ENCODE data around the gene ADGRL1. TPM values are rescaled to one million over a fixed set of nuclear protein-coding genes. Genes with fewer than 3 reads are reported as not detected.
A peak's percentile ranks its signal among the peaks of the same experiment; 100 is the strongest.
"Not testable (repeated sequence)": the region's sequence is repeated elsewhere in the genome, so short reads cannot be mapped to it uniquely, and the experiment has no call there.

ADGRL1 gene
- total RNA-seq, 1 donor from 2014 or later: 26.0 TPM

DNA sequence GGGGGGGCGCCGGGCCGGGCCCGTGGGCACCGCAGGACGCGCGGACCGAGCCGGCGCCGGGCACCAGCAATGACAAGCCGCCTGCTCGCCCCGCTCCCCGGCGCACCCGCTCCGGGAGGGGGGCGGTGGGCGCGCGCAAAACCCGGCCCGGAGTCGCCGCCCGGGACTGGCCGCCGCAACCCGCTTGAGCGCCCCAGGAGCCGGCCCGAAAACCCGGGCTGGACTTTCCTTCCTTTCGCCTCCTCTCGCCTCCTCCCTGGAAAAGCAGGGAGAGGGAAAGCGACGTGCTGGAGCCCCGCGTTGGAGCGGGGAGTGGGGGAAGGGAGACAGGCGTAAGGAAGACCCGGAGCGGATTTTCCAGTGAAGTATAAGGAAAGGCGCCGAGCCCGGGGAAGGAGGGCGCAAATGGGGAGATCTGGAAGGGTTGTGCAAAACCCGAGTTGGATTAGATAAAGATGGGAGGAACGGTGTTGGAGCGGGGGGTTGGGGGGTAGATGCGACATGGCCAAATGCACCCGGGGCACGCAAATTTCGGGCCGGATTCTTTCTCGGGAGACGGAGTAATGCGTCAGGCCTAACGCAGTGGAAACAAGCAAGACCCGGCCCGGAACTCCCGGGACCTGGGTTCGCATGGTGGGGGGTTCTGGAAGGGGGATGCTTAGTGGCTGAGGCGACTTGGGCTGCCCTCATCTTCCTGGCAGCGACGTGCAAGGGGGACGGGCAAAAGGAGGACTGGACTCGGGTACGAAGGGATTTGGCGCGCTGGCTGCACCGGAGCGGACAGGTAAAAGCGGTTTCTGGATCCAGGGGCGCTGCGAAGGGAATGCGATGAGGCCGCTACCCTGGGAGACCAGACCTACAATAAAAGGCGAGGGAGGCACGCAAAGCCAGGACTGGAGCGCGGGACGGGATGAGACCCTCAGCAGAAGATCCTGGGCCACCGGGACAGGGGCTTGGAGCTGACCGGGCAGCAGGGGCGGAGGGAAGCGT is 1.1 kb upstream of the ADGRL1 start:
- intact Hi-C loops (cut with DNase I): loop anchor here (5.0 kb wide), 1 partner anchor 70 kb away; the partner anchor contains the start of gene ASF1B
- Histone ChIP-seq H3K4me1 (peaks cover 7 to 23% of the 10 kb centered on the region in 2 donors), H3K4me3 (peak overlapping the region; percentile 72 to 89), H3K27ac (peak overlapping the region; percentile 53 to 72)
- H3K36me3 ChIP-seq, H3K27me3 ChIP-seq, H3K9me3 ChIP-seq: not testable (repeated sequence)
- DNase-seq (ENCODE audit: low spot score in 2 of 2): peak; percentile 61 to 94

DNA sequence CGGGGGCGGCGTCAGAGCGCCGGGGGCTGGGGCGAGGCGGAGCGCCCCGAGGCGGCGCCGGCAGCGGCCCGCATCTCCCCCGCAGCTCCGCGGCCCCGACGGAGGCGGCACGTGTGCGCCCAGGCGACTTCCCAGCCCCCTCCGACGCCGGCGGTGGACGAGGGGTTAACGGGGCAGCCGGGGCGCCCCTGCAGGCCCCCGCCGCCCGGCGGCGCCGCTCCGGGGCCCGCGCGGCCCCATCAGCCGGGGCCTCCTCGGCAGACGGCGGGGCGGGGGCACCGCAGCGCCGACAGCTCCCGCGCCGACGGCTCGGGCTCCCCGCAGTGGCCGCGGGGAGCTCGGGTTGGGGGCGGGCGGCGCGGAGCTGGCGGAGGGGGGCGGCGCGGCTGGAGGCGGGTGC is 339 bp upstream of the ADGRL1 start:
- not testable (repeated sequence) for H3K9me3 ChIP-seq; H3K27ac ChIP-seq; H3K36me3 ChIP-seq; DNase-seq (ENCODE audit: low spot score in 2 of 2); H3K27me3 ChIP-seq
- peak overlapping the region; percentile 71 to 89 for H3K4me3 ChIP-seq
- intact Hi-C loops (cut with DNase I): loop anchor here (5.0 kb wide), 1 partner anchor 69 kb away; the partner anchor contains the start of gene ASF1B
- H3K4me1 ChIP-seq: peaks cover 7 to 23% of the 10 kb centered on the region in 2 donors

DNA sequence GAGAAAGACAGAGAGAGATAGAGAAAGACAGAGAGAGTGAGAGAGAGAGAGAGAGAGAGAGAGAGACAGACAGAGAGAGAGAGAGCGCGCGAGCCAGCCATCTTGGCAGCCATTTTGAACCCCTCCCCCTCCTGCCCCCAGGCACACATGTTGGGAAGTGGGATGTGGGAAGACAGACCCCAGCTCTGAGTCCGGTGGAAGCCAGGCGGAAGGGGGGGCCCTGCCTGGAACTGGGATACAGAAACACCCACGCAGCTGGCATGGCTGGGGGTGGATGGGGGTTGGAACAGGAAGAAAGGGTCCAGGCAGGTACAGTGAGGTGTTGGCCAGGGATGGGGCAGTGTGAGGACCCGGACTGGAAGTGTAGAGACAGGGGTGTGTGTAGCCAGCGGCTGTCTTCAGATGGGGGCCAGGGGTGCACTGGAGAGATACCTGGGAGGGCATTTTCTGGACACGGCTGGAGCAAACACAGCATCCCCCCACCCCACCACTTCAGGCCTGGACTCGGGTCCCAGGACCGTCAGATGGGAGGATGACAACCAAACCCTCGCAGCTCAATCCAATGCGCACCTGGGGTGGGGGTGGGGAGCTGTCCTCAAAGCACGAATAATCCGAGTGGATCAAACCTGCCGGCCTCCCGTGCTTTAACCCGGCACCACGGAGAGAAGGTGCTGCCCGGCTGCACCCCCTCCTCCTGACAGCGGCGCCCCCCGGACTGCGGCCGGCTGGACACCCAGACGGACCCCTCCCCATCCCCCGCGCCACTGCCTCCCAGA is 1.1 kb downstream of the ADGRL1 start:
- Histone ChIP-seq H3K4me3 (peak overlapping the region; percentile 71 to 89), H3K4me1 (peaks cover 7 to 23% of the 10 kb centered on the region in 2 donors)
- H3K36me3 ChIP-seq; H3K9me3 ChIP-seq; H3K27ac ChIP-seq; DNase-seq (ENCODE audit: low spot score in 2 of 2); H3K27me3 ChIP-seq: not testable (repeated sequence)
- intact Hi-C loops (cut with DNase I): loop anchor here (5.0 kb wide), 1 partner anchor 68 kb away; the partner anchor contains the start of gene ASF1B

DNA sequence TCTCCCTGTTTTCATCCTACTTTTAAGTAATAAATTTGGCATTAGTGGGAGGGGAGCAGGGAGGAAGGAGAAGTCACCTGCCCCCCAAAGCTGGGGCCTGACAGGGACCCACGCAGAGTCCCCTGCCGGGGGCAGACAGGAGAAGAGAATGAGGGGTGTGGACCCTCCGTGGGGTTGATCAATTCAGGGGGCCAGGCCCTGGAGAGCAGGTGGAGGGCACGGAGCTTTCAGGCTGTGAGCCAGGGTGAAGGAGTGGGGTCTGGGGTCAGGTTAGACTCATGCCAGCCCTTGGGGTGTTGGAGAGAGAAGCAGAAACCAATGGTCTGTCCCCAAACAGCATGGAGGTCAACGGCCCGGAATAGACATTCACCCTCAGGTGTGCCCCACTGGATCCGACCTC is 1.8 kb downstream of the ADGRL1 start:
- peaks cover 7 to 23% of the 10 kb centered on the region in 2 donors for H3K4me1 ChIP-seq
- DNase-seq (ENCODE audit: low spot score in 2 of 2); H3K9me3 ChIP-seq; H3K27me3 ChIP-seq; intact Hi-C loops (cut with DNase I); H3K4me3 ChIP-seq; H3K36me3 ChIP-seq; H3K27ac ChIP-seq: not testable (repeated sequence)

DNA sequence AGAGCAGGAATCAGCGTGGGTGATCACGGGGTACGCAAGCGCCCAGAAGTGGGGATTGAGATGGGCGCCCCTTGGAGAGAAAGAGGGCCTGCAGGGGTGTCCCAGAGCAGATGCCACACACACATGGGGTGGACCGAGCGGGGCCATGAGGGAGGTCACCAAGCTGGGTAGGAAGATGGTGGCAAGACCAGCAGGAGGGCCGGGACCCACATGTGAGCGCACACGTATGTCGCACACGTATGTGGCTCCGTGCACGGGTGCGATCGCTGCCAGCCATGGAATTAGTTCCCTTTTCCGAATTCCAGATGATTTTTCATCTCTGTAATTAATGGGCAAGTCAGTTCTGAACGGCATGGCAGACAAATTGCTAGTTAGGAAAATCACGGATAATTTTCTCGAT is 2.2 kb downstream of the ADGRL1 start:
- H3K4me3 ChIP-seq; H3K36me3 ChIP-seq; H3K27ac ChIP-seq; H3K27me3 ChIP-seq; intact Hi-C loops (cut with DNase I); DNase-seq (ENCODE audit: low spot score in 2 of 2); H3K9me3 ChIP-seq: not testable (repeated sequence)
- peaks cover 7 to 23% of the 10 kb centered on the region in 2 donors for H3K4me1 ChIP-seq

DNA sequence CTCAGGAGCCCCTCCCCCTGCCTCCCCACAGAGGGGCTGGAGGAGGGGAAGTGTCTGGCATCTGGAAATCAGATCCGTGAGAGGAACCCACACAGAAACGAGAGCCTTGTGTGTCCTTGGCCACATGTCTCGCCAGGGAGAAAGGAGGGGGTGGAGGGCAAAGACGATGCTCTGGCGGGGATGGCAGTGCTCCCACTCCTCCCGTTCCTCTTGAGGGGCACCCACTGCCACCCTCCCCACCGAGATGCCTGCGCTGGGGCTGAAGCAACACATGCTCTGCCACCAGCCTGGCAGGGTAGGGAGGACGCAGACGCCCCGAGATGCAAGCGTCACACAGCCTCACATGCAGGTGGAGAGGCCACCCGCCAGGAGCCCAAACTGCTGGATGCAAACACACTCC is 2.8 kb downstream of the ADGRL1 start:
- Histone ChIP-seq H3K4me3 (no peak overlapping the region), H3K27me3 (no peaks in the 10 kb centered on the region), H3K36me3 (no peaks in the 10 kb centered on the region), H3K4me1 (peaks cover 7 to 23% of the 10 kb centered on the region in 2 donors), H3K27ac (no peak overlapping the region), H3K9me3 (peaks cover 0 to 3% of the 10 kb centered on the region in 2 donors)
- intact Hi-C loops (cut with DNase I): no loop called here
- TF ChIP-seq, protein P1, sequence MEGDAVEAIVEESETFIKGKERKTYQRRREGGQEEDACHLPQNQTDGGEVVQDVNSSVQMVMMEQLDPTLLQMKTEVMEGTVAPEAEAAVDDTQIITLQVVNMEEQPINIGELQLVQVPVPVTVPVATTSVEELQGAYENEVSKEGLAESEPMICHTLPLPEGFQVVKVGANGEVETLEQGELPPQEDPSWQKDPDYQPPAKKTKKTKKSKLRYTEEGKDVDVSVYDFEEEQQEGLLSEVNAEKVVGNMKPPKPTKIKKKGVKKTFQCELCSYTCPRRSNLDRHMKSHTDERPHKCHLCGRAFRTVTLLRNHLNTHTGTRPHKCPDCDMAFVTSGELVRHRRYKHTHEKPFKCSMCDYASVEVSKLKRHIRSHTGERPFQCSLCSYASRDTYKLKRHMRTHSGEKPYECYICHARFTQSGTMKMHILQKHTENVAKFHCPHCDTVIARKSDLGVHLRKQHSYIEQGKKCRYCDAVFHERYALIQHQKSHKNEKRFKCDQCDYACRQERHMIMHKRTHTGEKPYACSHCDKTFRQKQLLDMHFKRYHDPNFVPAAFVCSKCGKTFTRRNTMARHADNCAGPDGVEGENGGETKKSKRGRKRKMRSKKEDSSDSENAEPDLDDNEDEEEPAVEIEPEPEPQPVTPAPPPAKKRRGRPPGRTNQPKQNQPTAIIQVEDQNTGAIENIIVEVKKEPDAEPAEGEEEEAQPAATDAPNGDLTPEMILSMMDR (IDR thresholded peaks at IDR 0.05): no peak
- DNase-seq (ENCODE audit: low spot score in 2 of 2): no peak

DNA sequence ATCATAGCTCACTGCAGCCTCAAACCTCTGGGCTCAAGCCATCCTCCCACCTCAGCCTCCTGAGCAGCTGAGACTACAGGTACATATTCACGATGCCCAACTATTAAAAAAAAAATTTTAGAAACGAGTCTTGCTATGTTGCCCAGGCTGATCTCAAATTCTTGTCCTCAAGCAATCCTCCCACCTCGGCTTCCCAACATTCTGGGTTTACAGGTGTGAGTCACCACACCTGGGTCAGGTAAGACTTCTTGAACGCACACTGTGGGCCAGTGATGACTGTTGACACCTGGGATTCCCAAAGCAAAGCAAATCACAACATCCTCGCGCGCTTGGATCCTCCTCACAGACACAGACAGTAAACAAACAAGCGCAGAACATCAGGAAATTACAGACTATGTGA is 4.5 kb downstream of the ADGRL1 start:
- H3K9me3 ChIP-seq; H3K4me3 ChIP-seq; intact Hi-C loops (cut with DNase I); H3K36me3 ChIP-seq; H3K27ac ChIP-seq; H3K27me3 ChIP-seq; DNase-seq (ENCODE audit: low spot score in 2 of 2): not testable (repeated sequence)
- peaks cover 7 to 11% of the 10 kb centered on the region in 2 donors for H3K4me1 ChIP-seq

DNA sequence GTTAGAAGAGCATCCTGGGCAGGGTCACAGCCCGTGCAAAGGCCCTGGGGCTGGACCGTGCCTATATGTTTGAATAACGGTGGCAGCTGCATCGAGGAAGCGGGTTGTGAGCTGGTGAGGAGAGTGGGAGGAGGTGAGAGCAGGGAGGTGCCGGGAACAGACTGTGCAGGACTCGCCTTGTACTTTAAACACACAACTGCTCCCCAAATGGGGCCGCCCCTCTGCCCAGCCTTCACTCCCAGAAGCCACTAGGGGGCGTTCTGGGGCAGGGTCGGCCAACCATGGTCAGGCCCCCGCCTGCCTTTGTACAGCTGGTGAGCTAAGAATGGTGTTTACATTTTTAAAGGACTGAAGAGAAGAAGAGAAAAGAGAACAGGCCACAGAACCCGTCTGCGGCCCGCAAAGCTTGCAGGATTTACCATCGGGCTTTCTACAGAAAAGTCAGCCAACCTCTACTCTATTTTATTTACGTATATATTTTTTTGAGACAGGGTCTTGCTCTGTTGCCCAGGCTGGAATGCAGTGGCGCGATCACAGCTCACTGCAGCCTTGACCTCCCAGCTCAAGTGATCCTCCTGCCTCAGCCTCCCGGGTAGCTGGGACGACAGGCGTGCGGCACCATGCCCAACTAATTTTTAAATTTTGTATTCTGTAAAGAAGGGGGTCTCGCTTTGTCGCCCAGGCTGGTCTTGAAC is 5.7 kb downstream of the ADGRL1 start:
- intact Hi-C loops (cut with DNase I); H3K27me3 ChIP-seq; DNase-seq (ENCODE audit: low spot score in 2 of 2); H3K27ac ChIP-seq; H3K4me1 ChIP-seq; H3K9me3 ChIP-seq; H3K36me3 ChIP-seq; H3K4me3 ChIP-seq: not testable (repeated sequence)
- TF ChIP-seq, protein P1 (IDR thresholded peaks at IDR 0.05): peak; percentile 27 to 47 (median 44)

Measured in ascending aorta (tissue), 2 donors.